Measurements from ENCODE around the gene COX10.

DNA sequence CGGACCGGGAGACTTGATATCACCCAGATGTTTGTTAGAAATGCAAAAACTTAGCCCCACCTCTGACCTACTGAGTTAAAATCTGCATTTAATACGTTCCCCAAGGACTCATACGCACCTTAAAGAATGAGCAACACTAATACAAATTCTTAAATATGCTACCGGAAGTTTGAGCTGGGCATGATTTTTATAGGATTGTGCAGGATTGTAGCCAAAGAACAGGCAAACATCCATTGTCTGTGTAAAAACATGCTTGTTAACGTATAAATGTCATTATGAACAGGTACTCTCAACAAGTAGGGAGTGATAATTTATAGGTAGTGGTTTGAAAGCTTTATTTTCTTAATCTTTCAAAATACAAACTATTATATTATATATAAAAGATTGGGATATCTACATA lies 22.3 kb upstream of the COX10 start:
- no peak for TF ChIP-seq RARB (CRISPR knock-in tag; IDR thresholded peaks at IDR 0.05)
- TF ChIP-seq ZFP3 (CRISPR knock-in tag; IDR thresholded peaks at IDR 0.05), result no peak
- no peak for TF ChIP-seq GLIS3 (CRISPR knock-in tag; IDR thresholded peaks at IDR 0.05)
- no peak for TF ChIP-seq ARNTL (CRISPR knock-in tag; IDR thresholded peaks at IDR 0.05; ENCODE audit: borderline replicate concordance, low read depth)
- TF ChIP-seq PATZ1 (CRISPR knock-in tag; IDR thresholded peaks at IDR 0.05; ENCODE audit: borderline replicate concordance), result no peak
